Colon (tissue), 2 donors: ENCODE data around the gene MET.
"Not testable (repeated sequence)": the region's sequence is repeated elsewhere in the genome, so short reads cannot be mapped to it uniquely, and the experiment has no call there.

Source experiments
- FAIRE-seq: peaks from 2 replicates; lab custom pipeline; 2012; peaks lifted over from hg19 to GRCh38; lab: Jason Lieb, UNC
- donor health status: control.
- donor health status: control.

MET gene

DNA sequence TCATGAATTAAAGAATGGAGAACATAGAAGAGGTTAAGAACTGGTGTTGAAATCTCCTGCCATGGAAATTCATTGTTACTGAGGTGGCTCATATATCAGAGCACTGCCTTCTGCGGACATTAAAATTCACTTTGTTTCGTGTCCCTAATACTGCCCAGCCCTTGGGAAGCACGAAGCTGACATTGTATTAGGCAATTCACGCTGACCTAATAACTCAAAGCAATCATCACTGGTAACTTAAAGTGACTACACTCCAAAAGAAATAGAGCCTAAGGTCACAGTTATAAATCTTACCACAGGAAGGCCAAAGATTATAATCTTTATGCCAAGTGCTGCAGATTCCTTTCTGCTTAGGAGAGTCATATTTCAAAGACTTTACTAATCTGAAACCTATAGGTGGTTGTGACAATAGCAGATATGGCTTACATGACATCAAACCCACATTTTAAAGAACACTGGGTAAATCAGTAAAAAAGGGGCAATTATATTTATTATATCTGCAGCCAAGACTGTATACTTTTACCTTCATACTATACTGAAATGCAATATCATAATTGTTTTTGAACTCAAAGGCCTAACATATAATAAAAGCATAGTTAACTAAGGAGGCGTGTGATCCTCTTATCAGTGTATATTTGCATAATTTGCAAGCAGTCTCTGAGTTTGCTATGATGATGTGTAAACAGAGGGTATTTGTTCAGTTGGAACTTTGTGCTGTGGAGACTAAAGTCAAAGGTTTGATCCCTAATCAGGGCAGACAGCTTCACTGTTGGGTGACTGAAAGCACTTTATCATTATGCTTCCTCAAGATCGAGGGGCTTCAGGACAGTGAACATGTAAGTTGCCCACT is 138.5 kb downstream of the MET start:
- FAIRE-seq = no peak

DNA sequence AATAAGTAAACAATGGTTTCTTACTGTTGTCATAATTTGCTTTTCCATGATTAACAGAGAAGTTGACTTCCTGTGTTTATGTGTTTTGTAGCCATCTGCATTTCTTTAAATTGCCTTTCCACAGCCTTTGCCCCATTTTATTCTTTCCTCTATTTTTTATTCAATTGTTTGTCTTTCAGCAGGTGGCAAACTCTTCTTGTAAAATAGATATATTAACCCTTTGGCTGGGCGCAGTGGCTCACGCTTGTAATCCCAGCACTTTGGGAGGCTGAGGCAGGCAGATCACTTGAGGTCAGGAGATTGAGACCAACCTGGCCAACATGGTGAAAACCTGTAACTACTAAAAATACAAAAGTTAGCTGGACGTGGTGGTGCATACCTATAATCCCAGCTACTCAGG is 139.8 kb downstream of the MET start:
- no peak for FAIRE-seq

DNA sequence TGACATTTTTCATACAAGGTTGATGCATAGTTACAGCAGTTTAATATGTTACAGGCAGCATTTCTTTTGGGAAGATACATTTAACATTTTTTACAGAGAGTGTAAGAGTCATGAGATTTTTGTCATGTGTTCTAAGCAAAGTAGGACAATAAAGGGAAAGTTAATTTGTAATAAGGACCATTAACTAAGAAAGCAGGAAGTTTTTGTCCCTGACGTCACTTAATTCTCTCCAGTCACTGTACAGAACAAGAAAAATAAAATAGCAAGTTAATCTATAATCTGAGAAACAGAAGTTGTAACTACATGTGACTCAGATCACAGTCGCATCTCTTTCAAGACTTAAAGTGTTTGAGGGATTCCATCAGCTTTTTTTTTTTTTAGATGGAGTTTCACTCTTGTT is 140.9 kb downstream of the MET start:
- FAIRE-seq = peak; percentile 78

DNA sequence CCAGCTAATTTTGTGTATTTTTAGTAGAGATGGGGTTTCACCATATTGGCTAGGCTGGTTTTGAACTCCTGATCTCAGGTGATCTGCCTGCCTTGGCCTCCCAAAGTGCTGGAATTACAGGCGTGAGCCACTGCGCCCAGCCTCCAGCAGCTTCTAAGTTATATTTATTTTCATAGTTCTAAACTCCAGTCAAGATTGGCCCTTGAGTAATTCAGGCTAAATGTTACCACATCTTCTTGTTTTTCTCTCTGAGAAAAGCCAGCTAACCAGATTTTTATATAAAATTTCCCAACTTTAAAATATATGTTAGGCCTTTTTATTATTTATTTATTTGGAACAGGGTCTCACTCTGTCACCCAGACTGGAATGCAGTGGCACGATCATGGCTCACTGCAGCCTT is 141.4 kb downstream of the MET start:
- FAIRE-seq = not testable (repeated sequence)

DNA sequence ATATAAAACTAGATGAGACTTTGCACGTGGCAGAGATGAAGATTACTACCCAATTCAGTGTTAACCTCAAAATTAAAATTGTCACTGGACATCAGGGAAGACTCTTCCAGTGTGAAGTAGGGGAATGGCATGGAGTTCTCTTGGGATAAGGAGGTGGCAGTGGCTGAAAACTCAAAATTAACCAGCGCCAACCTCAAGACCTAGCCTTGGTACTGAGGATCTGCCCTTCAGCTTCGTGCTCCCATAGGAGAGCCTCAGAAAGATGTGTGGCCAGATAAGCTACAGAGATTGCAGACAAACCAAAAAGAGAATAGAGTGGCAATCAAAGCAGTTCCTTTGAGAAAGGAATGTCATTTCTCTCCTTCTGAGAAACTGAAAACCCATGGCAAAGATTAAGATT is 143.0 kb downstream of the MET start:
- no peak for FAIRE-seq

DNA sequence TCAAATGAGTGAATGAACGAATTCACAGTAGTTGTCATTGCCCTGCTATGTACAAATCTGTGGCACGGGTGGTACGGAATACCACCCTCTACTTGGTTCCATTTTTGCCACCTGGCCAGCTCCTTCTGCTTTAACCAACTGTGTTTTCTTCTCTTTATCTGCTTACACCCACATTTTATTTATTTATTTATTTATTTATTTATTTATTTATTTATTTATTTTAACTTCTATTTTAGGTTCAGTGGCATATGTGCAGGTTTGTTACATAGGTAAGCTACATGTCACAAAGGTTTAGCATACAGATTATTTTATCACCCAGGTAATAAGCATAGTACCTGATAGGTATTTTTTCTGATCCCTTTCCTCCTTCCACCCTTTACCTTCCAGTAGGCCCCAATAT is 148.2 kb downstream of the MET start:
- no peak for FAIRE-seq

DNA sequence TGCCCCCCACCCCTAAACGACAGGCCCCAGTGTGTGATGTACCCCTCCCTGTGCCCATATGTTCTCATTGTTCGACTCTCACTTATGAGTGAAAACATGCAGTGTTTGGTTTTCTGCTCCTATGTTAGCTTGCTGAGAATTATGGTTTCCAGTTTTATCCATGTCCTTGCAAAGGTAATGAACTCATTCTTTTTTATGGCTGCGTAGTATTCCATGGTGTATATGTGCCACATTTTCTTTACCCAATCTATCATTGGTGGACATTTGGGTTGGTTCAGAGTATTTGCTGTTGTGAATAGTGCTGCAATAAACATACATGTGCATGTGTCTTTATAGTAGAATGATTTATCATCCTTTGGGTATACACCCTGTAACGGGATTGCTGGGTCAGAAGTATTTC is 149.7 kb downstream of the MET start:
- FAIRE-seq = not testable (repeated sequence)

DNA sequence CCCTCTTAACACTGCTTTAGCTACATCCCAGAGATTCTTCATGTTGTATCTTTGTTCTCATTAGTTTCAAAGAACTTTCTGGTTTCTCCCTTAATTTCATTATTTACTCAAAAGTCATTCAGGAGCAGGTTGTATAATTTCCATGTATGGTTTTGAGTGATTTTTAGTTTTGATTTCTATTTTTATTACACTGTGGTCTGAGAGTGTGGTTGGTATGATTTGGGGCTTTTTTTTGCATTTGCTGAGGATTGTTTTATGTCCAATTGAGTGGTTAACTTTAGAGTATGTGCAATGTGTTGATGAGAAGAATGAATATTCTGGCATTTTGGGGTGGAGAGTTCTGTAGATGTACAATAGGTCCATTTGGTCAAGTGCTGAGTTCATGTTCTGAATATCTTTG is 152.5 kb downstream of the MET start:
- FAIRE-seq = no peak

DNA sequence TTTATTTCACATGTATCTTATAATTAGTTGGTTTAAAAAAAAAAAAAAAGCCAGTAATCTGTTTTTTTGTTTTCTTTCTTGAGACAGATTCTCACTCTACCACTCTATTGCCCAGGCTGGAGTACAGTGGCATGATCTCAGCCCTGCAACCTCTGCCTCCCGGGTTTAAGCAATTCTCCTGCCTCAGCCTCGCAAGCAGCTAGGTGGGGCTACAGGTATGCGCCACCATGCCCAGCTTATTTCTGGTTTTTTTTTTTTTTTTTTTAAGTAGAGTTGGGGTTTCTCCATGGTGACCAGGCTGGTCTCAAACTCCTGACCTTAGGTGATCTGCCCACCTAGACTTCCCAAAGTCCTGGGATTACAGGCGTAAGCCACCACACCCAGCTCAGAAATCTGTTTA is 156.3 kb downstream of the MET start:
- FAIRE-seq = no peak

DNA sequence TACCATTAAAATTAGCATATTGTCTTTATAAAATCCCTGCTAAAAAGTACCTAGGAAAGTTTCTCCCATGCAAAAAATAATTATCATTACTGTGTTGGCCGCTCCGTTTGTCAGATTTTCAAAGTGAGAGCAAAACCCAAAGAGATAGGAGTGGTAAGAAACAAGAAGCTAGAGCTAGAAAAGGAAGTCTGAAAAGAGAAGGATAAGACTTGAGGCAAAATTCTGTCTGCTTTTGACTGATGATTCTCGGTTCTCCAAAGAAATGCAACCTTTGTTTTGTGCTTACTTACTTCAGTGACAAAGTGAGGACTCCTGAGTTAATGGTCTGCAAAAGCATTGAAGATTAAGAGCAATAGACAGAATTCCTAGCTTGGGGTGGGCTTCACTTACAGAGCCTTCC is 157.0 kb downstream of the MET start:
- no peak for FAIRE-seq

DNA sequence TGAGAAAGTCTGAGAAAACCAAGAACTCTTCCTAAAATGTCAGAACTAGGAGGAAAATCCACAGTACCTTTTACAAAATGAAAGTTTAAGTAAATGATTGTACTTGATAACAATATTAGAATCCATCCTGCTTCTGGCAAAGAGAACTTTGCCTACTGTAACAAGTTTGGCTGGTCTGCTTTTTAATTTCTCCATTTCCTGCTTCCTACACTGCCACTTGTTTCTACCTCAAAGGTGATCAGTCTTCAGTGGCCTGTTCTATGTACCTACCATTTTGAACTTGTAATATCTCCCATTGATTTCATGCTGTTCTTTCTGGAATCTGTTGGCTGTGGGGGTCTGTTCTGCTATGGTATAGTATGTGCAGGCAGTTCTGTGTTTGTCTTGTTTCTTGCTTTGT is 157.5 kb downstream of the MET start:
- FAIRE-seq = no peak

DNA sequence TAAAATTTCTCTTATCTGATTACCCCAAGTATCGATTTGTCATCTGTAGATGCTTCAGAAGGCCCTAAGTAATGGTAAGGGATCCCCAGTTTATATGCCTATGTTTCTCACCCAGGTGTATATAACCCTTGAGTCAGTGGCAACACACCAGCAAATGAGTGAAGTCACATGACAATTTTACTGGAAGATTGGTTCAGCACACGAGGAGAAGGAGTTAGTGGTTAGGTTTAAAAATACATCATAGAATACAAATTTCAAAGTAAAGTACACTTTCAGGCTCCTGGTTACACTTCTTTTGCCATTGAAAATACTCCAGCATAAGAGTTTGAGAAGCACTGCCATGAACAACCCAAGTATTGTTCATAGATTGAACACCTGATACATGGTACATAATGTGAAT is 160.7 kb downstream of the MET start:
- FAIRE-seq = no peak

DNA sequence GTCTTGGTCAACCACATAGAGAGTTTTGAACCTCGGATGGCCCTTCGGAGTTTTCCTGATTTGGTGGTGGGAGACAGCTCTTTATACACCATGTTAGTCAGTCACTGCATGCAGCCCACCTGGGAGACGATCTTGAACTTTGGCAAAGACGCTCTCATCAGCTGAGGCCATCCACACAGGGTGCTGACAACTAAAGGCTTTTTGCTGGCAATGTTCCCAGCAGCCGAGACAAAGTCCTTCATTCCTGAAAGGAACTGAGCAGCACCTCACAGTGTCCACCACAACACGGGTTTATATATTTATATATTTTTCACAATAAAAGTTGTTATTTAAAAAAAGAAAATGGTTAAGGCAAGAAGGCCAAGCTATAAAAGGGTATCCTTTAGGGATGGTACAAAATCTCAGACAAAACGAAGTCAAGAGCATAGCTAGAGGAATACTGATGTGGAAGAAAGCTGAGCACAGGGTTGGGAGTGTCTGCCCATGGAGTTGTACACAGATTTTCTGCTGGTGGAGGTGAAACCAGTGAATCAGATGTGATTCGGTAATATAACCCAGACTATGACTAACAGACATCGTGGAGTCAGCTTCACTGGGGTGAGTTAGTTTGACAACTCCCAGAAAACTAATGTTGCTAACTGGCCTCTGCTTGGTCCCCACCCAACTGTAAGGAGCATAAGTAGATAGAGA is 163.0 kb downstream of the MET start:
- no peak for FAIRE-seq

DNA sequence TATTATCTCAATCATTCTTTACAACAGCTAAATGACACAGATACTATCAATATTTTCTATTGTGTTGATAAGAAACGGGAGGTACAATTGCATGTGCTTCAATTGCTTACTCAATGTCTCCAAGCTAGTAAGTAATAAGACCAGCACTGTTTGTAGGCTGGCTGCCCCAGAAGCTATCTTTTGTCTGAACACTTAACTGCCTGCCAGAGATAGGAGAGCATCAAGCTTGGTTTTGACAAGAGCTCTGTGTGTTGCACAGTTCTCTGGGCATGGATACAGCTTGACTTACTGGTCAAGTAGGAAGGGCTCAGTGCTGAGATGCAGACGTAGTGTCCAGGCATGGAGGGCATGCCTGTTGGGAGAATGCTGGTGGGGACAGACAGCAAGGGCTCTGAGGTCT is 164.1 kb downstream of the MET start:
- no peak for FAIRE-seq

DNA sequence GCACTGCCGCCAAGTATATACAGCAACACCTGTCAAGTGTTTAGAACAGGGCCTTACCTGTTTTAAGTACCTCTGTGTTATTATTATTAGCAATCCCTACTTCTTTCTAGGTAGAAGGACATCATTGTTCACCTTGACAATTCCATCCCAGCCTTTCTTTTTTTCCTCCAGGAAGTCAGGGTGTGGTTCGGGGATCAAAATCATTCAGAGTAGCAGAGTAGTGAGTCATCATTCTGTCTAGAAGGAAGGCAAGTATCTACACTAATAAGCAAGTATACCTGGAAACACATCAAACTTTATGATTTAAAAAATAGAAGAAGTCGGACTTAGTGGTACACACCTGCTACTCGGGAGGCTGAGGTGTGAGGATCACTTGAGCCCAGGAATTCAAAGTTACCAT is 164.9 kb downstream of the MET start:
- FAIRE-seq = no peak

DNA sequence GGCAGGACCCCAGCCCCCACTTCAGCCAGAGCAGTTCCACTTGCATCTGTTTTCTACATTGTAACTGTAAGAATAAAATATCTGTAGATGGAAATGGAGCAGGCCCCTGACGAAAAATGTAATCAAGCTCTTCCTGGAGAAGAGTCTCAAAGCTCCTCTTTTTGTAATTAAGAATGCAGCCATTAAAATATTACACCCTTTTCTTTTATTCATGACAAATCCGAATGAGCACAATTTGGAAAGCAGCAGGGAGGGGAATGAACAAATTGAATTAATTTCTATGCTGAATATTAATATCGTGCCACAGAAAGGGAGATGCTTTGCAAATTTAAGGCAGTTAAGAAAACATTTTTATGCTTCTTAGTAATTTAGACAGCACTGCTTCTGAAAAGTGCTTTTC is 165.6 kb downstream of the MET start:
- FAIRE-seq = no peak

DNA sequence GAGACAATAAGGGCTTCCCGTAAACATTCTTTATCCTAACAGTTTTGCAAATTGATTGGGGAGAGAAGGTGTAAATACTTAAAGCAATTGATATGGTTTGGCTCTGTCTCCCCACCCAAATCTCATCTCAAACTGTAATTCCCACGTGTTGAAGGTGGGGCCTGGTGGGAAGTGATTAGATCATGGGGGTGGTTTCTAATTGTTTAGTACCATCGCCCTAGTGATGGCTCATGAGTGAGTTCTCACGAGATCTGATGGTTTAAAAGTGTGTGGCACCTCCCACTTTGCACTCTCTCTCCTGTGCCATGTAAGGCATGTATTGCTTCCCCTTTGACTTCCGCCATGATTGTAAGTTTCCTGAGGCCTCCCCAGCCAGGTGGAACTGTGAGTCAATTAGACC is 168.3 kb downstream of the MET start:
- no peak for FAIRE-seq

DNA sequence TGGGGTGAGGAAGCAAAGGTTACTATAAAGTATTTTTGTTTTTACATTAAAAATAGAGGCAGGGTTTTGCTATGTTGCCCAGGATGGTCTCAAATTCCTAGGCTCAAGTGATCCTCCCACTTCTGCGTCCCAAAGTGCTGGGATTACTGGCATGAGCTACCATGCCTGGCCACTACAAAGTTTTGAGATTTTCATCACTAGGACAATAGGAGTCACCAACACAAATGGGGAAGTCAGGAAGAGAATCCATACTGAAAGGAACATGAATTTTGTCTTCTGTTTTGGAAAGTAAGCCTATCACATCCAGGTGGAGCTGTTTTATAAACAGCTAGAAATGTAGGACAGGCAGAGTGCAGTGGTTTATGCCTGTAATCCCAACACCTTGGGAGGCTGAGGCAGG is 170.4 kb downstream of the MET start:
- FAIRE-seq = no peak

DNA sequence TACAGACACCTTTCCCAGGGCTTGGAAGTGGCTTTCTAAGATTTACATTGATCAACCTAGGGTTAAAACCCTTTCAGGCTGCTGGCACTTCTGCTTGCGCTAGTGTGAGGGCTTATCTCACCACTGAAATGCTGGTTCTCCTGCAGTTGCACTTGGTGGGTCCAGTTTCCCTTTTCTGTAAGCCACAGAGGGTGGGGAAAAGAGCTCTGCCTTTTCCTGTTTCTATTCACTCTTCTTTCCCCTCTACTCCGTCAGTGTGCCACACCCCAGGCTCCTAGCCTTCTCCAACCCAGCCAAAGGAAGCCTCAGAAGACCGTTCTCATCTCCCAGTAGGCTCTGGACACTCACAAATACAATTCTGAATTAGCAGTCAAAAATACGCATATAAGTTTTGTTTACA is 171.4 kb downstream of the MET start:
- FAIRE-seq = no peak
